ENCODE results near the gene PTPN21.

The PTPN21 gene

DNA sequence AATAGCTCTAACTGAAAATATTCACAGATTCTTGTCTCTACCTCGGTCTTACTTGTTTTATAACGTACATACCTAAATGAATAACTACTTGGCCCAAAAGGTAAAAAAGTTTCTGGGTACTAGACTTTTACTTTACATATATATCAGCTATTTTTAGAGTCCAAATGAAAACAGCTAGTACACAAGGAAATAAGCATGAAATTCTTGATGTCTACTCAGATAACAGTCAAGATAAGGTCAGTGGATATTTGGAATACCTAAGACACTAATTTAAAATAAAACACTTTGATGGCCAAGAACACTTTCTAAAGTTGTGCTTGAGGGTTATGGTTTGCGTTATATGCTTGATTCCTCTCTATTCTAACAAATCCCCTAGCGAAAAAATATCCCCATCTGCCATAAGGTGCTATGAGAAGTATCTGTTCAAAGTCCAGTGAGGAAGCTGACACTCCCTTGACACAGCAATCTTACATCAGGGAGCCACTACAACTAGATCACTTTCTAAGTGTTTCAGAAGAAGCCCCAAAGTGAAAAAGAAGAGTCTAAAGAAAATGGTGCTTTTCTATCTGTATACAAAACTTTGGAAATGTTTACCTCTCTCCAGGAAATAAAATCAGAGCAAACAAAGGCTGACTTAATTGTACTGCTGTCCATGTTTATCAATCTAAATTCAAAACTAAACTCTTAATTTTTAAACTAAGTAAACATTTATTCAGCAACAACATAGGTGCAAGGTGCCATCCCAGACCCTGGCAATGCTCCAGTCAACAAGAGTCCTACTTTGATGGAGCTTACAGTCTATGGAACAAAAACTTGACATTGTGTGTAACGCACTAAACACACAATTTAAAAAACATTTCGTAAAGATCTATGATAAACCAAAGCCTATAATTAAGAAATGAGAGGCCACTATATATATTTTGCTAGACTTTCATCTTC lies 11.7 kb downstream of the PTPN21 start:
- H3K27me3 ChIP-seq (ENCODE audit: insufficient read depth, low read depth) = no peaks in the 10 kb centered on the region
- no peaks in the 10 kb centered on the region for H3K36me3 ChIP-seq (ENCODE audit: insufficient read depth)
- no peak overlapping the region for H3K4me2 ChIP-seq
- no peak overlapping the region for H3K4me3 ChIP-seq (IDR thresholded peaks at IDR 0.05; ENCODE audit: insufficient read depth, low read depth, low read length)
- H3K79me2 ChIP-seq (ENCODE audit: insufficient read depth, low read depth) = no peaks in the 10 kb centered on the region
- H3K4me1 ChIP-seq (ENCODE audit: low read depth, poor library complexity, severe bottlenecking) = no peaks in the 10 kb centered on the region
- no peak overlapping the region for H3K9ac ChIP-seq
- H3K27ac ChIP-seq = no peak overlapping the region
- H2AFZ ChIP-seq (ENCODE audit: low read depth) = no peak overlapping the region
- H4K20me1 ChIP-seq (ENCODE audit: insufficient read depth) = no peaks in the 10 kb centered on the region
- TF ChIP-seq, protein P1, sequence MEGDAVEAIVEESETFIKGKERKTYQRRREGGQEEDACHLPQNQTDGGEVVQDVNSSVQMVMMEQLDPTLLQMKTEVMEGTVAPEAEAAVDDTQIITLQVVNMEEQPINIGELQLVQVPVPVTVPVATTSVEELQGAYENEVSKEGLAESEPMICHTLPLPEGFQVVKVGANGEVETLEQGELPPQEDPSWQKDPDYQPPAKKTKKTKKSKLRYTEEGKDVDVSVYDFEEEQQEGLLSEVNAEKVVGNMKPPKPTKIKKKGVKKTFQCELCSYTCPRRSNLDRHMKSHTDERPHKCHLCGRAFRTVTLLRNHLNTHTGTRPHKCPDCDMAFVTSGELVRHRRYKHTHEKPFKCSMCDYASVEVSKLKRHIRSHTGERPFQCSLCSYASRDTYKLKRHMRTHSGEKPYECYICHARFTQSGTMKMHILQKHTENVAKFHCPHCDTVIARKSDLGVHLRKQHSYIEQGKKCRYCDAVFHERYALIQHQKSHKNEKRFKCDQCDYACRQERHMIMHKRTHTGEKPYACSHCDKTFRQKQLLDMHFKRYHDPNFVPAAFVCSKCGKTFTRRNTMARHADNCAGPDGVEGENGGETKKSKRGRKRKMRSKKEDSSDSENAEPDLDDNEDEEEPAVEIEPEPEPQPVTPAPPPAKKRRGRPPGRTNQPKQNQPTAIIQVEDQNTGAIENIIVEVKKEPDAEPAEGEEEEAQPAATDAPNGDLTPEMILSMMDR (conservative IDR thresholded peaks at IDR 0.05; ENCODE audit: low read depth, low read length) = no peak

DNA sequence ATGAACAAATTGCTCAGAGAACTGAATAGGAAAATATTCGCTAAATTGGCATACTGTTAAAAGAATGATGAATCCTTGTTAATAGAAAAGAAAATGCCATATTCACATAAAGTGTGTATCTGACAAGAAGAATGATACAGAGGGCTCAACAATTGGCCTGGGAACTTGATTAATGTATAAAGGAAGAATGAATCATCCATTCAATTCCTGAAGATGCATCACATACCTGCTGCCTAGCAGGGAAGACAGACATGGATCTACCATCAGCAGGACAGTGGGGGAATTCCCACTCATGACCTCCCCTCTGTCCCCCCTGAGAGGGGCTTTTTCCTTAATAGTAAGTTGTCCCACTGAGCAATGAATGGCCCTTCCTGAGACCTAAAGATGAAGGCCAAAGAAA lies 13.5 kb downstream of the PTPN21 start:
- no peaks in the 10 kb centered on the region for H3K4me1 ChIP-seq (ENCODE audit: low read depth, poor library complexity, severe bottlenecking)
- TF ChIP-seq, protein P1 (conservative IDR thresholded peaks at IDR 0.05; ENCODE audit: low read depth, low read length) = no peak
- H2AFZ ChIP-seq (ENCODE audit: low read depth) = no peak overlapping the region
- H3K4me2 ChIP-seq = no peak overlapping the region
- no peak overlapping the region for H3K27ac ChIP-seq
- H3K4me3 ChIP-seq (IDR thresholded peaks at IDR 0.05; ENCODE audit: insufficient read depth, low read depth, low read length) = no peak overlapping the region
- no peak overlapping the region for H3K9ac ChIP-seq
- H3K79me2 ChIP-seq (ENCODE audit: insufficient read depth, low read depth) = no peaks in the 10 kb centered on the region
- no peaks in the 10 kb centered on the region for H3K27me3 ChIP-seq (ENCODE audit: insufficient read depth, low read depth)
- no peaks in the 10 kb centered on the region for H4K20me1 ChIP-seq (ENCODE audit: insufficient read depth)
- H3K36me3 ChIP-seq (ENCODE audit: insufficient read depth) = no peaks in the 10 kb centered on the region

DNA sequence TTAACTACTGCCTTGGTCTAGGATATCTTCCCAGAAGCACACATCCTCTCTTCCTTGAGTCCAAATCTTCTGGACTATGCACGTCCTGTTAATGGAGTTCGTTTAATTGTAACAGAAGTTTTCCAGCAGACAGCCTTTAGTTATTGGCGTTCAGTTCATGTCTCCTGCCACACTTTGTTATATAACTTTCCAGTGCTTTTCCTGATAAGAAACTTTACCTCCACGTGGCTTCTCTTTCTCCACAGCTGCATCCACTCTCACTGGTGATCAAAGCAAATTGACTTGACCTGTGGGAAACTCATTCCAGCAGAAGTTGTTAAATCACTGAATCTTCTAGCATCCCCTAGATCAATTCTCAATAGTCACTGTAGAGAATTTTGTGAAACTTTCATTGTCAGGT lies 19.0 kb downstream of the PTPN21 start:
- no peaks in the 10 kb centered on the region for H3K36me3 ChIP-seq (ENCODE audit: insufficient read depth)
- H3K4me1 ChIP-seq (ENCODE audit: low read depth, poor library complexity, severe bottlenecking) = no peaks in the 10 kb centered on the region
- H3K9ac ChIP-seq = no peak overlapping the region
- no peaks in the 10 kb centered on the region for H4K20me1 ChIP-seq (ENCODE audit: insufficient read depth)
- H3K4me3 ChIP-seq (IDR thresholded peaks at IDR 0.05; ENCODE audit: insufficient read depth, low read depth, low read length) = no peak overlapping the region
- no peak overlapping the region for H3K27ac ChIP-seq
- TF ChIP-seq, protein P1 (conservative IDR thresholded peaks at IDR 0.05; ENCODE audit: low read depth, low read length) = no peak
- no peaks in the 10 kb centered on the region for H3K79me2 ChIP-seq (ENCODE audit: insufficient read depth, low read depth)
- no peak overlapping the region for H2AFZ ChIP-seq (ENCODE audit: low read depth)
- H3K27me3 ChIP-seq (ENCODE audit: insufficient read depth, low read depth) = no peaks in the 10 kb centered on the region
- no peak overlapping the region for H3K4me2 ChIP-seq

DNA sequence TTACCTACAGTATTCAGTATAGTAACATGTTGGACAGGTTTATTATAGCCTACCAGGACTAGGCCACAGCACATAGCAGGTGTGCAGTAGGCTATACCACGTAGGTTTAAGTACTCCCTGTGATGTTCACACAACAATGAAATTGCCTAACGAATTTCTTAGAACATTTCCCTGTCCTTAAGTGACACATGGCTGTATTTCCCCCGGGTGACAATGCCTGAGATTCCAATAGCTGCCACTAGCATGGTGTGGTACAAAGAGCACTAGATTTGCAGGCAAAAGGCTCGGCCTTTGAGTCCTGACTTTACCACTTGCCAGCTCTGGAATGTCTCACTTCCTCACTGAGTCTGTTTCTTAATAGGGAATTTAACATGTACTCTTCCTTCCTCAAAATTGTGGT lies 19.7 kb downstream of the PTPN21 start:
- Histone ChIP-seq H3K27ac (no peak overlapping the region), H4K20me1 (ENCODE audit: insufficient read depth) (no peaks in the 10 kb centered on the region), H3K9ac (no peak overlapping the region), H2AFZ (ENCODE audit: low read depth) (no peak overlapping the region), H3K79me2 (ENCODE audit: insufficient read depth, low read depth) (no peaks in the 10 kb centered on the region), H3K27me3 (ENCODE audit: insufficient read depth, low read depth) (no peaks in the 10 kb centered on the region), H3K4me2 (no peak overlapping the region), H3K36me3 (ENCODE audit: insufficient read depth) (no peaks in the 10 kb centered on the region), H3K4me1 (ENCODE audit: low read depth, poor library complexity, severe bottlenecking) (no peaks in the 10 kb centered on the region), H3K4me3 (IDR thresholded peaks at IDR 0.05; ENCODE audit: insufficient read depth, low read depth, low read length) (no peak overlapping the region)
- TF ChIP-seq, protein P1 (conservative IDR thresholded peaks at IDR 0.05; ENCODE audit: low read depth, low read length) = no peak
